ENCODE results near the gene SBSN. TPM values are rescaled to one million over a fixed set of nuclear protein-coding genes. Genes with fewer than 3 reads are reported as not detected.

SBSN gene
- polyA plus RNA-seq, 2 of the 4 experiments (the other 2 are of a cell fraction): 0.28 to 1.1 TPM

GRCh38 chr19:35498984-35499527 is 29.1 kb downstream of the SBSN start (continued):
- no peak for TF ChIP-seq REST (IDR thresholded peaks at IDR 0.05)

- CTCF ChIA-PET: interaction anchor here (0.7 to 10.4 kb wide), 8 partner anchors 8 to 145 kb away, joined by 3 to 256 read pairs (median 34); partner anchors contain the start of genes DMKN, FFAR1 and FFAR3
- Histone ChIP-seq H3K4me1 (no peaks in the 10 kb centered on the region; the same call in 2 of the 3 replicates), H3K27ac (no peak overlapping the region), H3K4me2 (no peak overlapping the region), H3K9me3 (no peaks in the 10 kb centered on the region), H3K4me3 (no peak overlapping the region)
- 63% methylated on average over 3 of the region's 3 CpGs for WGBS (ENCODE audit: missing lambda C conversion rate)
- TF ChIP-seq CTCF (IDR thresholded peaks at IDR 0.05): no peak
- TF ChIP-seq KDM1A (IDR thresholded peaks at IDR 0.05; ENCODE audit: low read depth): no peak
- no peak for TF ChIP-seq TP53 (CRISPR knock-in tag; IDR thresholded peaks at IDR 0.05)
- no peak for TF ChIP-seq USF2 (IDR thresholded peaks at IDR 0.05)
- TF ChIP-seq EP300 (IDR thresholded peaks at IDR 0.05): no peak
- no peak for TF ChIP-seq MAFK (IDR thresholded peaks at IDR 0.05; ENCODE audit: partially characterized antibody)
- no peak for TF ChIP-seq MAZ (IDR thresholded peaks at IDR 0.05; ENCODE audit: borderline replicate concordance, low read depth, low read length)
- FAIRE-seq (no peak), DNase-seq (ENCODE audit: low read depth in 1 of 2, low spot score in 1 of 2) (no peak), ATAC-seq (no peak)
- POLR2A ChIA-PET: interaction anchor here (2.2 kb wide), 1 partner anchor 12 kb away, joined by 10 read pairs; no protein-coding TSS in a partner anchor
These were observed 29.9 kb downstream of the SBSN start for GRCh38 chr19:35498220-35498619.

- FAIRE-seq: no peak
- Histone ChIP-seq H3K4me1 (no peaks in the 10 kb centered on the region; the same call in 2 of the 3 replicates), H3K27ac (no peak overlapping the region), H3K4me2 (no peak overlapping the region), H3K9me3 (no peaks in the 10 kb centered on the region), H3K4me3 (no peak overlapping the region)
- ChIA-PET POLR2A (interaction anchor here (2.2 kb wide), 1 partner anchor 13 kb away, joined by 10 read pairs; no protein-coding TSS in a partner anchor), CTCF (interaction anchor here (0.7 to 10.4 kb wide), 12 partner anchors 9 to 191 kb away, joined by 3 to 256 read pairs (median 18); partner anchors contain the start of genes DMKN, FFAR1 and FFAR3)
- no peak for TF ChIP-seq PHF8 (IDR thresholded peaks at IDR 0.05; ENCODE audit: borderline replicate concordance, low read depth)
- TF ChIP-seq MAX (IDR thresholded peaks at IDR 0.05): no peak
- no peak for TF ChIP-seq CHD4 (IDR thresholded peaks at IDR 0.05; ENCODE audit: borderline replicate concordance)
- TF ChIP-seq EP300 (IDR thresholded peaks at IDR 0.05): no peak
- TF ChIP-seq JUNB (IDR thresholded peaks at IDR 0.05): no peak
- TF ChIP-seq RCOR1 (IDR thresholded peaks at IDR 0.05; ENCODE audit: low read depth, low read length): no peak
- no peak for TF ChIP-seq SREBF2 (IDR thresholded peaks at IDR 0.05)
- TF ChIP-seq ELK1 (IDR thresholded peaks at IDR 0.05; ENCODE audit: low read depth, low read length): no peak
- no peak for DNase-seq (ENCODE audit: low read depth in 1 of 2, low spot score in 1 of 2)
- ATAC-seq: no peak
- WGBS (ENCODE audit: missing lambda C conversion rate): 62% methylated on average over 14 of the region's 14 CpGs
These were observed 30.7 kb downstream of the SBSN start for GRCh38 chr19:35497406-35497805.

Data from A549 (cell line).